GM15510 (cell line): ENCODE results near the gene RAB29.
A peak's percentile ranks its signal among the peaks of the same experiment; 100 is the strongest.

Experiments
- POLR2A ChIP-seq: IDR thresholded peaks from 3 replicates; pipeline ENCODE4 v1.6.1; 2011; ENCODE audit warnings: borderline replicate concordance; ENCODE audit not compliant: insufficient read length; ENCODE audit errors: extremely low read depth

The RAB29 gene

GRCh38 chr1:205750138-205751035 is 24.9 kb downstream of the RAB29 start, which contains the start of gene NUCKS1:
Gene NUCKS1, minus strand, starts transcription at chr1:205750182. Its CDS starts 209 bp downstream, at chr1:205749973.
- peak; percentile 33 for TF ChIP-seq POLR2A

GRCh38 chr1:205749234-205750137 is 25.8 kb downstream of the RAB29 start:
- TF ChIP-seq POLR2A = peak; percentile 60

- no peak for TF ChIP-seq POLR2A
Measured at GRCh38 chr1:205748403-205749233, 26.7 kb downstream of the RAB29 start.

DNA sequence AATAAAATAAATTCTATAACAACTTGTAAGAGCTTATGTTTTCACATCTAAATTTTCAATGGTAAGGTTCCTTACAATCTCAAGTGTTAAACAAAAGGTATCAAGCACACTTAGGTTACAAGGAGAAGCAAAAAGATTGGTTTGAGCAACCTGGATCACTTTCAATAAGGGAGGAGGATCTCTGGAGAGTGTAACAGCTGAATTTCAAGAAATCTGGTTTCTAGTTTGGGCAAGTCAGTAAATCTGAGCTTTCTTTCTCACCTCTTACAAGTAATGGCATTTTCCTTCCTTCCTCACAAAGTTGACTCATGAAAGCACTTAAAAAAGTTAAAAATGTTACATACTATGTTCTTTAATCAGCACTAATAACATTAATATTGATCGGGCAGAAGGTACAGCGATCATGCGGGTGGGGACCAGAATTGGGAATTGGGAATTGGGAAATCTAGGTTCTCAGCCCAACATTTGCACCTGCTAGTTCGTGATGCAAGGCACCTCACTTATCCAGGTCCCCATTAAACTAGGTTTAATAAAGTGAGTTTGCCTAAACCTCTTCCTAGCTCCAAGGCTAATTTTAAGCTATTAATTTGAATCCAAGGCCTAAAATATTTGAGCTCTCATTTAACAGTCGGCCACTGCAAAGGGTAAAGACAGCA is 28.4 kb downstream of the RAB29 start:
- TF ChIP-seq POLR2A = no peak

GRCh38 chr1:205744403-205744802 is 30.9 kb downstream of the RAB29 start:
- TF ChIP-seq POLR2A = no peak

GRCh38 chr1:205743977-205744376 is 31.3 kb downstream of the RAB29 start:
- TF ChIP-seq POLR2A = no peak

DNA sequence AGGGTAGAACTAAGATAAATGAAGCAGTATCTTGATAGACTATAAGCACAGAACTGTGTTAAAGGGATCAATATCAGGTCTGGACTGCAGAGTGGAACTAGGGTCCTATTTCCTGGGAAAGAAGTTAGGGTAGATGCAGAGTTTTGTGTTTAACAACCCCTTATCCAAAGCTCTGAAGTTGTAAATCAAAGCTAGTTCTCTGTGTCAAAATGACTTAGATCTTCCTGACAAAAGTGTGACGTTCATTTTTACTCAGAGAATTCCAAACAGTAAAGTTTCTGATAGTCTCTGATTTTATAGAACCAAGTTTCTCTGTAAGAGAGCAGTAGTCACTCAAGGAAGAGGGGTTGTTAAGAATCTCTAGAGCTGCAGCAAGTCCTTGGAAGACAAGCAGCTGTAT is 33.6 kb downstream of the RAB29 start:
- no peak for TF ChIP-seq POLR2A

- TF ChIP-seq POLR2A = no peak
Measured at GRCh38 chr1:205739348-205740160, 35.7 kb downstream of the RAB29 start.

DNA sequence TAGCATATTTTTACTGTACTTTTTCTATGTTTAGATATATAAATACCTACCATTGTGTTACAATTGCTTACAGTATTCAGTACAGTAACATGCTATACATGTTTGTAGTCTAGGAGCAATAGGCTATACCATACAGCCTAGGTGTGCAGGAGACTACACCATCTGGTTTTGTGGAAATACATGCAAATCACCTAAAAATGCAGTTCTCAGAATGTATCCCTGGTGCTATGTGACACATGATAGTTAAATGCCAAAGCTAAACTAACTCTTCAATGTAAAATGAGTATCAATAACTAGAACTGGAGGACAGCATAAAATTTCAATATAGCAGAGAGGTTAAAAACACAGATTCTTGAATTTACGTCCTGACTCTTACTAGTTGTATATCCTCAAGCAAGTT is 40.1 kb downstream of the RAB29 start:
- TF ChIP-seq POLR2A = no peak

- TF ChIP-seq POLR2A = no peak
Measured at GRCh38 chr1:205733438-205734175, 41.7 kb downstream of the RAB29 start.

GRCh38 chr1:205729945-205730610 is 45.2 kb downstream of the RAB29 start:
- TF ChIP-seq POLR2A = no peak

DNA sequence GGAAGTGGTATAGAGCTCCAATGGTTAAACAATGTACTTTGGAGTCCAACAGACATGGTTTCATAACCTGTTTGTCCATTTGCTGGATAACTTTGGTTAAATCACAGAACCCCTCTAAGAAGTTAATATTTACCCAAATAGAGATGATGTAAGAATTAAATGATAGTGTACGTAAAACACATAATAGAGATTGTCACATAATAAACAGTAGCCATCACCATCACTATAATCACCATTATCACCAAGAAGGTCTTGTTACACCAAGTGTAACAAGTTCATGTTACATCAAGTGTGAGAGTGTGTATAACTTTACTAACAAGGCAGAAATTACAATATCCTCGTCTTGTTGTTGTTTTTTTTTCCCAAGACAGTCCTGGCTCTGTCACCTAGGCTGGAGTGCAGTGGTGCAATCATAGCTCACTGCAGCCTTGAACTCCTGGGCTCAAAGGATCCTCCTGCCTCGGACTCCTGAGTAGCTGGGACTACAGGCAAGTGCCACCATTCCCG is 48.6 kb downstream of the RAB29 start:
- TF ChIP-seq POLR2A = no peak

DNA sequence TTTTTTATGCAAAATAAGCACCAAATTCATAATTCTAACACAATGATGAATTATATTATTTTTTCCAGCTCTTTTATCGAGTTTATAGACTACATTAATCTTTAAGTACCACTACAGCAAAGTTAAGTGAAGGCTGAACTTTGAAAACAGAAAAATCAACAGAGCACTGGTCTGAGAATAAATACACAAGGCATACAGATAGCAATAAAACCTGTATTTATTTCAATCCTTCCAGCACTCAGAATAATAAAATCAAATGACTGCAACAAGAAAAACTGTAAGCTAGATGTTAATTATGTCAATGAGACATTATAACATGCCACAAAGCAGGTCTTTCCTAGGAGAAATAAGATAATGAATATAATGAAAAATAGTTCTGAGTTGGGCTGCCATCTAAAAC is 49.8 kb downstream of the RAB29 start:
- no peak for TF ChIP-seq POLR2A
